Measurements from ENCODE around the gene PCDH12. TPM values are rescaled to one million over a fixed set of nuclear protein-coding genes. Genes with fewer than 3 reads are reported as not detected.

The PCDH12 gene
- total and polyA plus RNA-seq, 10 of the 15 experiments (the other 5 are each of a cell fraction or from before 2014, with no cell fraction given): 0.01 to 0.14 (median 0.06) TPM; not detected in 4

GRCh38 chr5:141989720-141990119, 31.7 kb upstream of the PCDH12 start:
- CTCF ChIA-PET: interaction anchor here (0.6 to 9.5 kb wide), 17 partner anchors 11 to 723 kb away, joined by 3 to 120 read pairs (median 4); partner anchors contain the start of genes DELE1, GNPDA1 and RNF14
- 0% methylated on average over 1 of the region's 1 CpG for WGBS (ENCODE audit: insufficient coverage, insufficient replicate concordance, low lambda C conversion rate, missing lambda C conversion rate)
- TF ChIP-seq NR2F1 (conservative IDR thresholded peaks at IDR 0.05) (no peak), NFYA (IDR thresholded peaks at IDR 0.05; ENCODE audit: borderline replicate concordance, low read depth, low read length) (no peak), HDAC6 (IDR thresholded peaks at IDR 0.05; ENCODE audit: unreplicated experiment) (no peak), ETV6 (conservative IDR thresholded peaks at IDR 0.05 in 1 of 2, IDR thresholded peaks at IDR 0.05 in 1 of 2; ENCODE audit: borderline replicate concordance in 1 of 2, low read depth in 1 of 2) (no peak), RAD51 (IDR thresholded peaks at IDR 0.05) (no peak)
- TF ChIP-seq, protein P1, sequence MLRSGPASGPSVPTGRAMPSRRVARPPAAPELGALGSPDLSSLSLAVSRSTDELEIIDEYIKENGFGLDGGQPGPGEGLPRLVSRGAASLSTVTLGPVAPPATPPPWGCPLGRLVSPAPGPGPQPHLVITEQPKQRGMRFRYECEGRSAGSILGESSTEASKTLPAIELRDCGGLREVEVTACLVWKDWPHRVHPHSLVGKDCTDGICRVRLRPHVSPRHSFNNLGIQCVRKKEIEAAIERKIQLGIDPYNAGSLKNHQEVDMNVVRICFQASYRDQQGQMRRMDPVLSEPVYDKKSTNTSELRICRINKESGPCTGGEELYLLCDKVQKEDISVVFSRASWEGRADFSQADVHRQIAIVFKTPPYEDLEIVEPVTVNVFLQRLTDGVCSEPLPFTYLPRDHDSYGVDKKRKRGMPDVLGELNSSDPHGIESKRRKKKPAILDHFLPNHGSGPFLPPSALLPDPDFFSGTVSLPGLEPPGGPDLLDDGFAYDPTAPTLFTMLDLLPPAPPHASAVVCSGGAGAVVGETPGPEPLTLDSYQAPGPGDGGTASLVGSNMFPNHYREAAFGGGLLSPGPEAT (IDR thresholded peaks at IDR 0.05; ENCODE audit: low read depth): no peak
- H3K27ac ChIP-seq (ENCODE audit: control insufficient read depth, insufficient read depth): no peak overlapping the region
- no peak overlapping the region for H3K9ac ChIP-seq (ENCODE audit: control insufficient read depth, insufficient read depth, low read length)
- H4K20me1 ChIP-seq (ENCODE audit: control insufficient read depth, insufficient read depth): no peaks in the 10 kb centered on the region
- peaks cover 0 to 6% of the 10 kb centered on the region in 2 experiments; a peak in 2 of 4 replicates for H3K36me3 ChIP-seq (ENCODE audit: control insufficient read depth in 2 of 2, insufficient read depth in 2 of 2, low read length in 1 of 2)
- POLR2A ChIA-PET: interaction anchor here (1.9 kb wide), 1 partner anchor 21 kb away, joined by 7 read pairs; the partner anchor contains the start of gene RNF14
- DNase-seq (ENCODE audit: low read depth, low spot score) (no peak), ATAC-seq (no peak), FAIRE-seq (no peak)
- no peaks in the 10 kb centered on the region for H3K9me3 ChIP-seq (replicated peaks; ENCODE audit: control insufficient read depth, insufficient read depth, low read length)
- H3K4me3 ChIP-seq: no peak overlapping the region
- in situ Hi-C loops (cut with MboI): loop anchor here (5.0 kb wide), 1 partner anchor 153 kb away; no protein-coding TSS in a partner anchor
- H3K4me1 ChIP-seq (ENCODE audit: control insufficient read depth, insufficient read depth, low read length): no peaks in the 10 kb centered on the region
- no peak overlapping the region for H2AFZ ChIP-seq (ENCODE audit: control insufficient read depth, low read depth, low read length)
- BruUV-seq (replicated peaks): no TSS peak
- intact Hi-C loops (cut with micrococcal nuclease; ENCODE audit: unreplicated experiment): no loop called here
- SMC1A ChIA-PET (ENCODE audit: uncharacterized antibody, unreplicated experiment): interaction anchor here (0.6 to 7.0 kb wide), 13 partner anchors 13 to 884 kb away, joined by 3 to 67 read pairs (median 5); partner anchors contain the start of genes GNPDA1 and RNF14
- no peaks in the 10 kb centered on the region for H3K79me2 ChIP-seq (ENCODE audit: control insufficient read depth, insufficient read depth, low read length)
- no peak overlapping the region for H3K4me2 ChIP-seq (ENCODE audit: control insufficient read depth, insufficient read depth)
- H3K27me3 ChIP-seq (replicated peaks in 1 of 2; ENCODE audit: control insufficient read depth in 2 of 2, insufficient read depth in 2 of 2, low read length in 1 of 2): no peaks in the 10 kb centered on the region
- RAD21 ChIA-PET (ENCODE audit: unreplicated experiment): interaction anchor here (0.5 to 3.7 kb wide), 10 partner anchors 10 to 325 kb away, joined by 3 to 25 read pairs (median 6); partner anchors contain the start of gene RNF14
